Endothelial cell of umbilical vein (primary cell): ENCODE measurements around the gene SPINK13. TPM values are rescaled to one million over a fixed set of nuclear protein-coding genes. Genes with fewer than 3 reads are reported as not detected.

ENCODE experiments used
- BruUV-seq: library from RNA; stranded (reverse); fragments of 400-500 nt; replicated peaks from 2 replicates; lab custom pipeline; 2021; lab: Mats Ljungman, UMichigan
- CTCF ChIA-PET: fragments of 300-600, 350-600 bp; sonication (Branson Sonifier 250); formaldehyde crosslinking; loops from one replicate; lab custom pipeline; 2021; ENCODE audit warnings: antibody characterized with exemption, inconsistent platforms; lab: Charles Lee
- POLR2A ChIA-PET: fragments of 300-600, 350-600 bp; sonication (Branson Sonifier 250); formaldehyde crosslinking; loops from one replicate; lab custom pipeline; 2021; ENCODE audit warnings: antibody characterized with exemption, inconsistent platforms; lab: Charles Lee
- DNase-seq: peaks from one replicate; pipeline ENCODE4 v3.0.0-alpha.2; 2011; ENCODE audit warnings: low read depth, low spot score
- FAIRE-seq: peaks from 2 replicates; lab custom pipeline; 2011; peaks lifted over from hg19 to GRCh38; lab: Jason Lieb, UNC
- H2AFZ ChIP-seq: 2 replicates; pipeline ENCODE4 v1.6.0; 2012; ENCODE audit warnings: low read depth, low read length, control low read depth, inconsistent platforms
- H3K27ac ChIP-seq: 2 replicates; pipeline ENCODE4 v1.5.1; 2011; ENCODE audit warnings: low read depth, mild to moderate bottlenecking, control low read depth, low read length, moderate library complexity; ENCODE audit not compliant: insufficient read depth
- H3K27me3 ChIP-seq, 2 experiments: 2 replicates each; pipeline versions ENCODE4 v1.6.0 to v1.6.1; 2011; ENCODE audit warnings: low read length in 2 of 2, mixed read lengths in 1 of 2; ENCODE audit not compliant: control insufficient read depth in 2 of 2, insufficient read depth in 2 of 2
- H3K36me3 ChIP-seq, 2 experiments: 2 replicates in 1 of 2; 3 replicates in 1 of 2; pipeline ENCODE4 v1.5.1; 2011; ENCODE audit warnings: low read length in 2 of 2, mild to moderate bottlenecking in 1 of 2, moderate library complexity in 1 of 2; ENCODE audit not compliant: control insufficient read depth in 2 of 2, insufficient read depth in 2 of 2; ENCODE audit errors: extremely low read depth in 1 of 2
- H3K4me1 ChIP-seq: 3 replicates; pipeline ENCODE4 v1.5.1; 2011; ENCODE audit warnings: mild to moderate bottlenecking, low read length; ENCODE audit not compliant: control insufficient read depth, insufficient read depth; ENCODE audit errors: extremely low read depth
- H3K4me2 ChIP-seq: 2 replicates; pipeline ENCODE4 v1.6.1; 2011; ENCODE audit warnings: low read length, control low read depth, mixed read lengths; ENCODE audit not compliant: insufficient read depth
- H3K4me3 ChIP-seq, 3 experiments: fragments of 200-600 bp in 1 of 3; sonication (generic), shearing (Covaris generic) in 1 of 3; replicated peaks in 1 of 3; 2 replicates each; pipeline ENCODE4 v1.5.1; 2011 to 2016; ENCODE audit warnings: control low read depth in 3 of 3, low read length in 3 of 3, mild to moderate bottlenecking in 2 of 3, inconsistent platforms in 1 of 3, low read depth in 1 of 3, moderate library complexity in 1 of 3; ENCODE audit not compliant: insufficient read depth in 1 of 3
- H3K79me2 ChIP-seq: 2 replicates; pipeline ENCODE4 v1.6.0; 2012; ENCODE audit warnings: low read length, inconsistent platforms; ENCODE audit not compliant: control insufficient read depth, insufficient read depth
- H3K9ac ChIP-seq: replicated peaks from 2 replicates; pipeline ENCODE3; 2011; ENCODE audit warnings: low read length, control low read depth; ENCODE audit not compliant: insufficient read depth; ENCODE audit errors: extremely low read depth
- H3K9me1 ChIP-seq: replicated peaks from 3 replicates; pipeline ENCODE4 v1.6.0; 2011; ENCODE audit warnings: mild to moderate bottlenecking, low read length; ENCODE audit not compliant: control insufficient read depth, insufficient read depth; ENCODE audit errors: extremely low read depth
- H3K9me3 ChIP-seq: replicated peaks from 2 replicates; pipeline ENCODE4 v1.5.1; 2012; ENCODE audit warnings: low read length, inconsistent platforms; ENCODE audit not compliant: control insufficient read depth, insufficient read depth
- H4K20me1 ChIP-seq: replicated peaks from 2 replicates; pipeline ENCODE3; 2011; ENCODE audit warnings: mild to moderate bottlenecking, low read length; ENCODE audit not compliant: control insufficient read depth, insufficient read depth; ENCODE audit errors: extremely low read depth
- CTCF ChIP-seq, 2 donors: IDR thresholded peaks; 1 replicate in 1 of 2; 2 replicates in 1 of 2; pipeline ENCODE4 v1.5.1; 2011; ENCODE audit warnings: low read length in 2 of 2, mild to moderate bottlenecking in 2 of 2, moderate library complexity in 2 of 2, control low read depth in 1 of 2, inconsistent platforms in 1 of 2, low read depth in 1 of 2; ENCODE audit not compliant: insufficient read depth in 1 of 2; ENCODE audit errors: extremely low read depth in 1 of 2
- EZH2 ChIP-seq: IDR thresholded peaks from 2 replicates; pipeline ENCODE4 v1.6.1; 2012; ENCODE audit warnings: borderline replicate concordance, low read depth, mild to moderate bottlenecking, moderate library complexity, low read length, inconsistent platforms; ENCODE audit not compliant: severe bottlenecking
- FOS ChIP-seq: IDR thresholded peaks from 2 replicates; pipeline ENCODE4 v1.6.1; 2011; ENCODE audit warnings: mild to moderate bottlenecking, low read length, moderate library complexity, borderline replicate concordance; ENCODE audit not compliant: insufficient read depth
- GATA2 ChIP-seq: IDR thresholded peaks from 2 replicates; pipeline ENCODE4 v1.7.0; 2011; ENCODE audit warnings: low read depth, mild to moderate bottlenecking, moderate library complexity, mixed read lengths, low read length; ENCODE audit not compliant: insufficient read length, insufficient read depth
- JUN ChIP-seq: IDR thresholded peaks from 2 replicates; pipeline ENCODE4 v1.6.1; 2011; ENCODE audit warnings: borderline replicate concordance, low read depth; ENCODE audit not compliant: insufficient read length, insufficient read depth
- MAX ChIP-seq: IDR thresholded peaks from 2 replicates; pipeline ENCODE4 v1.6.1; 2011; ENCODE audit not compliant: insufficient read depth, insufficient read length
- MYC ChIP-seq: IDR thresholded peaks from one replicate; pipeline ENCODE4 v1.6.1; 2011; ENCODE audit warnings: mild to moderate bottlenecking, low read depth, low read length
- POLR2A ChIP-seq: IDR thresholded peaks from 2 replicates; pipeline ENCODE4 v1.6.1; 2012; ENCODE audit warnings: low read depth, mild to moderate bottlenecking, control low read depth, low read length
- POLR2AphosphoS5 ChIP-seq: IDR thresholded peaks from 2 replicates; pipeline ENCODE4 v1.6.1; 2012; ENCODE audit warnings: low read depth, mild to moderate bottlenecking, control low read depth, low read length, moderate library complexity; ENCODE audit not compliant: insufficient read depth
- dilution Hi-C: fragments of 300-500 bp; cut with MboI; formaldehyde crosslinking; loops from one replicate; pipeline ENCODE4 v1.15.0; 2019; ENCODE audit warnings: low sequenced_read_pairs; ENCODE audit not compliant: extremely low pct_ligation_motif_present
- intact Hi-C: fragments of 100-400 bp; cut with micrococcal nuclease; formaldehyde crosslinking; loops from one replicate; pipeline ENCODE4 v1.10.0; 2022
- polyA plus RNA-seq, 4 experiments: library from polyadenylated mRNA; depleted of rRNA in 3 of 4; stranded (reverse) in 3 of 4; unstranded in 1 of 4; fragments of >200 nt; gene quantifications; 2 replicates each; pipeline versions ENCODE4 v1.2.1 to v1.2.3, GENCODE V29; 2011 to 2012; ENCODE audit warnings: missing spikeins in 1 of 4
- total RNA-seq: library from RNA; stranded (reverse); gene quantifications from 2 replicates; pipeline ENCODE4 v1.2.3, GENCODE V29; 2021

Gene SPINK13
- total and polyA plus RNA-seq, 2 donors (not counting 3 experiments of a cell fraction or from before 2014, with no cell fraction given) = not detected

GRCh38 chr5:148333262-148333849 is 64.8 kb downstream of the SPINK13 start:
- Histone ChIP-seq H3K9me1 (no peaks in the 10 kb centered on the region), H4K20me1 (no peaks in the 10 kb centered on the region), H3K36me3 (no peaks in the 10 kb centered on the region), H2AFZ (no peak overlapping the region), H3K27me3 (no peaks in the 10 kb centered on the region), H3K9ac (no peak overlapping the region), H3K4me2 (no peak overlapping the region), H3K4me1 (no peaks in the 10 kb centered on the region), H3K79me2 (no peaks in the 10 kb centered on the region), H3K27ac (no peak overlapping the region), H3K9me3 (no peaks in the 10 kb centered on the region), H3K4me3 (no peak overlapping the region)
- POLR2A ChIA-PET = no interaction called here
- dilution Hi-C loops (no loop called here), intact Hi-C loops (no loop called here)
- TF ChIP-seq CTCF (IDR thresholded peaks at IDR 0.05; ENCODE audit: extremely low read depth in 1 of 2, insufficient read depth in 1 of 2, low read depth in 1 of 2, low read length in 2 of 2) (no peak), GATA2 (no peak), POLR2AphosphoS5 (no peak), EZH2 (no peak), JUN (no peak), MAX (no peak), FOS (no peak), POLR2A (no peak), MYC (no peak)
- FAIRE-seq (no peak), DNase-seq (no peak)
- no TSS peak for BruUV-seq
- CTCF ChIA-PET = no interaction called here
